Endothelial cell (in vitro differentiated cells): ENCODE data around the gene SNCG. TPM values are rescaled to one million over a fixed set of nuclear protein-coding genes. Genes with fewer than 3 reads are reported as not detected.
A peak's percentile ranks its signal among the peaks of the same experiment; 100 is the strongest.

ENCODE experiments used
- DNase-seq: peaks from one replicate; pipeline ENCODE4 v3.0.0; 2021; ENCODE audit warnings: low spot score
- H3K27ac Mint-ChIP-seq: one replicate; pipeline ENCODE4 v1.8.0; 2021; ENCODE audit warnings: mixed read lengths, inconsistent platforms; ENCODE audit not compliant: unreplicated experiment
- H3K27me3 Mint-ChIP-seq: one replicate; pipeline ENCODE4 v1.8.0; 2021; ENCODE audit warnings: mild to moderate bottlenecking, moderate library complexity, mixed read lengths, inconsistent platforms; ENCODE audit not compliant: unreplicated experiment
- H3K36me3 Mint-ChIP-seq: one replicate; pipeline ENCODE4 v1.8.0; 2021; ENCODE audit warnings: mild to moderate bottlenecking, low read depth, mixed read lengths, inconsistent platforms; ENCODE audit not compliant: unreplicated experiment
- H3K4me1 Mint-ChIP-seq: one replicate; pipeline ENCODE4 v1.8.0; 2021; ENCODE audit warnings: mild to moderate bottlenecking, mixed read lengths, inconsistent platforms; ENCODE audit not compliant: unreplicated experiment
- H3K4me3 Mint-ChIP-seq: one replicate; pipeline ENCODE4 v1.8.0; 2021; ENCODE audit warnings: mild to moderate bottlenecking, mixed read lengths, inconsistent platforms; ENCODE audit not compliant: unreplicated experiment
- H3K9me3 Mint-ChIP-seq: one replicate; pipeline ENCODE4 v1.8.0; 2021; ENCODE audit warnings: mixed read lengths, inconsistent platforms; ENCODE audit not compliant: unreplicated experiment
- CTCF ChIP-seq: fragments of 200-600 bp; sonication (generic); IDR thresholded peaks from one replicate; pipeline ENCODE4 v1.5.0; 2021; ENCODE audit warnings: antibody characterized with exemption; ENCODE audit not compliant: unreplicated experiment
- long read RNA-seq: library from polyadenylated mRNA; unstranded; transcript quantifications from one replicate; pipeline ENCODE4 v2.0.0, GENCODE V29; 2020; ENCODE audit not compliant: unreplicated experiment
- total RNA-seq: library from RNA; stranded (reverse); fragmentation: NEBNext Ultra II Directional; extraction: Animal tissue kit (Norgen Biotek cat#: 25700); gene quantifications from one replicate; pipeline ENCODE4 v1.2.1, GENCODE V29; 2021; ENCODE audit not compliant: unreplicated experiment

Gene SNCG
- 52.9 TPM for total RNA-seq
- long read RNA-seq, transcript SNCG-204 (4 exons, 794 nt) = minor isoform, 5 of 38 reads
- long read RNA-seq, transcript SNCG-202 (5 exons, 701 nt) = major isoform, 7 of 38 reads
- long read RNA-seq, partial matches to known transcripts = 3 of 38 reads
- long read RNA-seq, other reads (novel, unspliced or antisense) = 22 of 38 reads

DNA sequence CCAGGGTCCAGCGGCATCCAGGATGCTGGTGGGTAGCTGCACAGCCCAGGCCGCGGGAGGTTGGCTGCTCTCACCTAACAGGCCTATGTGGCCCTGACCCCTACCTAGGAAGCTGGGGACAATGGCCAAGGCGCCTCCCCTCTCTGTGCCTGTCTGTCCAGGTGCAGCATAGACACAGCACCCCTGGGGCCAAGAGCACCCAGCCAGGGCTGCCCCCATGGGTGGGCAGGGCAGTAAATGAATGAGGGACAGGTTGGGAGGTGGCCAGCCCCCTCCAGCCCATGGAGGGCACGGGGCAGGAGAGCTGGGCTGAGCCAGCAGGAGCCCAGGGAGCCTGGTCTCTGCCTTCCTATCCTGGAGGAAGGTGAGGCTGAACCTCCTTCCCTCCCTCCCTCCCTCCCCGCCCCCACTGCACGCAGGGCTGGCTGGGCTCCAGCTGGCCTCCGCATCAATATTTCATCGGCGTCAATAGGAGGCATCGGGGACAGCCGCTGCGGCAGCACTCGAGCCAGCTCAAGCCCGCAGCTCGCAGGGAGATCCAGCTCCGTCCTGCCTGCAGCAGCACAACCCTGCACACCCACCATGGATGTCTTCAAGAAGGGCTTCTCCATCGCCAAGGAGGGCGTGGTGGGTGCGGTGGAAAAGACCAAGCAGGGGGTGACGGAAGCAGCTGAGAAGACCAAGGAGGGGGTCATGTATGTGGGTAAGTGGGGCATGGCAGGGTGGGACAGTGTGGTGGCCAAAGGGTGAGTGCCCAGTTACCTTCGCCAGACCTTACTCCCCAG, at the start of gene SNCG:
Gene SNCG (plus strand): TSS at position 484 of the 785 bp plus-strand sequence. CDS start 99 bp downstream, at position 583.
- H3K36me3 Mint-ChIP-seq = peaks cover 11% of the 10 kb centered on the region
- H3K4me1 Mint-ChIP-seq = peaks cover 41% of the 10 kb centered on the region
- no peak for DNase-seq
- H3K4me3 Mint-ChIP-seq = peak within 1 kb of the TSS; percentile 98
- H3K27me3 Mint-ChIP-seq = peaks cover 17% of the 10 kb centered on the region
- H3K27ac Mint-ChIP-seq = peak within 1 kb of the TSS; percentile 97
- H3K9me3 Mint-ChIP-seq = no peaks in the 10 kb centered on the region
- no peak for TF ChIP-seq CTCF

GRCh38 chr10:86914734-86915133, 43.7 kb upstream of the SNCG start:
- no peak overlapping the region for H3K27ac Mint-ChIP-seq
- no peak overlapping the region for H3K4me3 Mint-ChIP-seq
- H3K36me3 Mint-ChIP-seq = no peaks in the 10 kb centered on the region
- no peaks in the 10 kb centered on the region for H3K9me3 Mint-ChIP-seq
- DNase-seq = no peak
- no peaks in the 10 kb centered on the region for H3K4me1 Mint-ChIP-seq
- H3K27me3 Mint-ChIP-seq = no peaks in the 10 kb centered on the region
- no peak for TF ChIP-seq CTCF

GRCh38 chr10:86918022-86918471, 40.4 kb upstream of the SNCG start:
- H3K36me3 Mint-ChIP-seq = no peaks in the 10 kb centered on the region
- no peaks in the 10 kb centered on the region for H3K4me1 Mint-ChIP-seq
- H3K27ac Mint-ChIP-seq = no peak overlapping the region

GRCh38 chr10:86922553-86922961, 35.8 kb upstream of the SNCG start:
- TF ChIP-seq CTCF = no peak
- no peaks in the 10 kb centered on the region for H3K9me3 Mint-ChIP-seq
- H3K4me1 Mint-ChIP-seq = no peaks in the 10 kb centered on the region
- no peak overlapping the region for H3K4me3 Mint-ChIP-seq
- H3K27me3 Mint-ChIP-seq = no peaks in the 10 kb centered on the region
- no peak for DNase-seq
- no peaks in the 10 kb centered on the region for H3K36me3 Mint-ChIP-seq
- H3K27ac Mint-ChIP-seq = no peak overlapping the region

More at GRCh38 chr10:86918022-86918471, 40.4 kb upstream of the SNCG start:
- no peak for TF ChIP-seq CTCF
- DNase-seq = no peak
- Mint-ChIP-seq H3K27me3 (no peaks in the 10 kb centered on the region), H3K4me3 (no peak overlapping the region), H3K9me3 (no peaks in the 10 kb centered on the region)
